GM23248 (cell line): ENCODE results near the gene DDX39B. TPM values are rescaled to one million over a fixed set of nuclear protein-coding genes. Genes with fewer than 3 reads are reported as not detected.
"Not testable (repeated sequence)": the region's sequence is repeated elsewhere in the genome, so short reads cannot be mapped to it uniquely, and the experiment has no call there.

ENCODE experiments used
- DNase-seq: peaks from one replicate; pipeline ENCODE4 v3.0.0-alpha.2; 2015
- H2AFZ ChIP-seq: fragments of 200-600 bp; sonication (generic); 2 replicates; pipeline ENCODE4 v1.6.1; 2016; ENCODE audit warnings: antibody characterized with exemption
- H3F3A ChIP-seq: fragments of 200-600 bp; sonication (generic); 2 replicates; pipeline ENCODE4 v1.6.1; 2016; ENCODE audit warnings: mild to moderate bottlenecking, antibody characterized with exemption, mixed run types; ENCODE audit not compliant: insufficient read depth
- H3K27ac ChIP-seq: fragments of 200-600 bp; sonication (generic); 2 replicates; pipeline ENCODE4 v1.5.1; 2016; ENCODE audit warnings: mild to moderate bottlenecking
- H3K27me3 ChIP-seq: fragments of 200-600 bp; sonication (generic); replicated peaks from 2 replicates; pipeline ENCODE4 v1.6.1; 2016; ENCODE audit warnings: mild to moderate bottlenecking; ENCODE audit not compliant: insufficient read depth
- H3K36me3 ChIP-seq: fragments of 200-600 bp; sonication (generic); 2 replicates; pipeline ENCODE4 v1.6.1; 2016; ENCODE audit warnings: low read depth, mild to moderate bottlenecking
- H3K4me1 ChIP-seq: fragments of 200-600 bp; sonication (generic); 2 replicates; pipeline ENCODE4 v1.6.1; 2016; ENCODE audit warnings: mild to moderate bottlenecking; ENCODE audit not compliant: insufficient read depth
- H3K4me2 ChIP-seq: fragments of 200-600 bp; sonication (generic); one replicate; pipeline ENCODE4 v1.6.1; 2016; ENCODE audit warnings: mild to moderate bottlenecking; ENCODE audit not compliant: unreplicated experiment
- H3K4me3 ChIP-seq: fragments of 200-600 bp; sonication (generic); 2 replicates; pipeline ENCODE4 v1.5.1; 2016; ENCODE audit warnings: mild to moderate bottlenecking
- H3K79me2 ChIP-seq: fragments of 200-600 bp; sonication (generic); 2 replicates; pipeline ENCODE4 v1.6.1; 2016; ENCODE audit warnings: mild to moderate bottlenecking; ENCODE audit not compliant: insufficient read depth
- H3K9ac ChIP-seq: fragments of 200-600 bp; sonication (generic); 2 replicates; pipeline ENCODE4 v1.6.1; 2016; ENCODE audit warnings: mild to moderate bottlenecking
- H3K9me2 ChIP-seq: fragments of 200-600 bp; sonication (generic); 2 replicates; pipeline ENCODE4 v1.6.1; 2016; ENCODE audit warnings: mixed run types, mild to moderate bottlenecking, moderate library complexity; ENCODE audit not compliant: insufficient read depth
- H3K9me3 ChIP-seq: fragments of 200-600 bp; sonication (generic); one replicate; pipeline ENCODE4 v1.6.1; 2017; ENCODE audit warnings: low read depth
- H4K20me1 ChIP-seq: fragments of 200-600 bp; sonication (generic); 2 replicates; pipeline ENCODE4 v1.6.0; 2016; ENCODE audit not compliant: insufficient read depth
- EZH2 ChIP-seq: fragments of 200-600 bp; sonication (generic); IDR thresholded peaks from 2 replicates; pipeline ENCODE4 v1.6.1; 2018; ENCODE audit warnings: antibody characterized with exemption, mild to moderate bottlenecking; ENCODE audit not compliant: insufficient read depth, poor library complexity, severe bottlenecking
- EZH2phosphoT487 ChIP-seq: fragments of 200-600 bp; sonication (generic); IDR thresholded peaks from 2 replicates; pipeline ENCODE4 v1.6.1; 2018; ENCODE audit warnings: antibody characterized with exemption, moderate library complexity, mild to moderate bottlenecking, low read depth; ENCODE audit not compliant: insufficient read depth
- WGBS, 2 experiments: methylation state at CpG; one replicate each; pipeline ENCODE4 v1.1.6; 2015 to 2017; ENCODE audit warnings: low lambda C conversion rate in 2 of 2, low coverage in 1 of 2; ENCODE audit errors: missing lambda C conversion rate in 2 of 2; 5-methylcytosine and 5-hydroxymethylcytosine counted together
- in situ Hi-C: fragments of 300-500 bp; cut with MboI; formaldehyde crosslinking; loops from 2 replicates; pipeline ENCODE4 v1.15.0; 2020
- polyA plus RNA-seq: library from polyadenylated mRNA; unstranded; fragments of >200 nt; fragmentation: Nextera tagmentation; extraction: Ambion mirVana; gene quantifications from 2 replicates; pipeline ENCODE4 v1.2.1, GENCODE V29; 2016
- total RNA-seq: library from RNA; depleted of rRNA; stranded (reverse); fragments of >200 nt; shearing (Covaris generic); gene quantifications from 2 replicates; pipeline ENCODE4 v1.2.3, GENCODE V29; 2014

DDX39B gene
- total and polyA plus RNA-seq, 2 experiments from 2014 or later, result 197 to 415 TPM

- no peaks in the 10 kb centered on the region for H3K9me2 ChIP-seq
- H2AFZ ChIP-seq, result no peak overlapping the region
- H3K79me2 ChIP-seq, result peaks cover 14% of the 10 kb centered on the region
- no peaks in the 10 kb centered on the region for H3K27me3 ChIP-seq
- peaks cover 41% of the 10 kb centered on the region for H3K4me1 ChIP-seq
- H3K4me3 ChIP-seq, result no peak overlapping the region
- DNase-seq, result peak; percentile 44
- in situ Hi-C loops, result no loop called here
- WGBS, 2 experiments, result 73 to 77% methylated on average over 12 to 14 of the region's 14 CpGs
- peak overlapping the region; percentile 58 for H3K27ac ChIP-seq
- H3K4me2 ChIP-seq, result peak overlapping the region; percentile 65
- H3F3A ChIP-seq, result peaks cover 49% of the 10 kb centered on the region
- peaks cover 10% of the 10 kb centered on the region; the same call in 1 of the 2 replicates for H3K36me3 ChIP-seq
- H3K9ac ChIP-seq, result 0 out of 2 replicates have a peak overlapping the region, but pooled peaks have one; percentile 6
- H3K9me3 ChIP-seq, result no peaks in the 10 kb centered on the region
- no peak for TF ChIP-seq EZH2phosphoT487
- TF ChIP-seq EZH2, result no peak
- H4K20me1 ChIP-seq, result no peaks in the 10 kb centered on the region
Observed at GRCh38 chr6:31558631-31559500, 17.1 kb upstream of the DDX39B start.

GRCh38 chr6:31558318-31558625 lies 16.5 kb upstream of the DDX39B start:
- Histone ChIP-seq H3K36me3 (peaks cover 16% of the 10 kb centered on the region), H3F3A (peaks cover 44% of the 10 kb centered on the region), H4K20me1 (no peaks in the 10 kb centered on the region), H3K79me2 (peaks cover 20% of the 10 kb centered on the region), H3K9me3 (no peaks in the 10 kb centered on the region), H2AFZ (no peak overlapping the region), H3K9me2 (no peaks in the 10 kb centered on the region), H3K4me3 (no peak overlapping the region), H3K4me1 (peaks cover 36% of the 10 kb centered on the region), H3K9ac (no peak overlapping the region), H3K27me3 (no peaks in the 10 kb centered on the region), H3K4me2 (no peak overlapping the region), H3K27ac (no peak overlapping the region)
- 92 to 94% methylated on average over 7 to 8 of the region's 8 CpGs for WGBS, 2 experiments
- in situ Hi-C loops, result no loop called here
- TF ChIP-seq EZH2 (no peak), EZH2phosphoT487 (no peak)
- DNase-seq, result no peak

GRCh38 chr6:31557443-31558317 lies 15.9 kb upstream of the DDX39B start:
- DNase-seq, result no peak
- no peak overlapping the region for H3K4me3 ChIP-seq
- no peaks in the 10 kb centered on the region for H3K9me2 ChIP-seq
- no peaks in the 10 kb centered on the region for H4K20me1 ChIP-seq
- H3K79me2 ChIP-seq, result peaks cover 25% of the 10 kb centered on the region
- in situ Hi-C loops, result no loop called here
- H3K9ac ChIP-seq, result no peak overlapping the region
- H3K27ac ChIP-seq, result no peak overlapping the region
- no peaks in the 10 kb centered on the region for H3K9me3 ChIP-seq
- TF ChIP-seq EZH2phosphoT487, result no peak
- TF ChIP-seq EZH2, result no peak
- peaks cover 38% of the 10 kb centered on the region for H3F3A ChIP-seq
- WGBS, 2 experiments, result 83 to 86% methylated on average over 23 to 24 of the region's 24 CpGs
- H3K27me3 ChIP-seq, result no peaks in the 10 kb centered on the region
- peaks cover 30% of the 10 kb centered on the region for H3K4me1 ChIP-seq
- peaks cover 20% of the 10 kb centered on the region for H3K36me3 ChIP-seq
- H3K4me2 ChIP-seq, result no peak overlapping the region
- H2AFZ ChIP-seq, result no peak overlapping the region

GRCh38 chr6:31556307-31556706 lies 14.5 kb upstream of the DDX39B start:
- H3K36me3 ChIP-seq, result peaks cover 22% of the 10 kb centered on the region
- no peak overlapping the region for H3K4me3 ChIP-seq
- H3K27ac ChIP-seq, result no peak overlapping the region
- H3K4me2 ChIP-seq, result no peak overlapping the region
- no peak overlapping the region for H2AFZ ChIP-seq
- peaks cover 30% of the 10 kb centered on the region for H3K4me1 ChIP-seq
- H4K20me1 ChIP-seq, result no peaks in the 10 kb centered on the region
- H3K9ac ChIP-seq, result no peak overlapping the region
- no peaks in the 10 kb centered on the region for H3K9me3 ChIP-seq
- DNase-seq, result no peak
- H3K79me2 ChIP-seq, result peaks cover 32% of the 10 kb centered on the region
- TF ChIP-seq EZH2phosphoT487 (no peak), EZH2 (no peak)
- no peaks in the 10 kb centered on the region for H3K27me3 ChIP-seq
- no peaks in the 10 kb centered on the region for H3K9me2 ChIP-seq
- in situ Hi-C loops, result no loop called here
- 87 to 93% methylated on average over 3 of the region's 3 CpGs for WGBS, 2 experiments
- peaks cover 26% of the 10 kb centered on the region for H3F3A ChIP-seq

GRCh38 chr6:31551371-31551770 lies 9.6 kb upstream of the DDX39B start:
- H3K4me3 ChIP-seq, H2AFZ ChIP-seq, H3K9me3 ChIP-seq, H3F3A ChIP-seq, H3K4me2 ChIP-seq, H3K9ac ChIP-seq, H3K27ac ChIP-seq, in situ Hi-C loops, H3K9me2 ChIP-seq, H4K20me1 ChIP-seq, H3K27me3 ChIP-seq: not testable (repeated sequence)
- Histone ChIP-seq H3K4me1 (peaks cover 10% of the 10 kb centered on the region; the same call in 1 of the 2 replicates), H3K79me2 (peaks cover 71% of the 10 kb centered on the region), H3K36me3 (peaks cover 28% of the 10 kb centered on the region)
- DNase-seq, result peak; percentile 60
- 70 to 73% methylated on average over 5 of the region's 5 CpGs for whole genome bisulfite sequencing, 2 experiments
